Gastrocnemius medialis (tissue), 4 donors: ENCODE results near the gene PRKCE. TPM values are rescaled to one million over a fixed set of nuclear protein-coding genes. Genes with fewer than 3 reads are reported as not detected.
A peak's percentile ranks its signal among the peaks of the same experiment; 100 is the strongest.

Source experiments
- ATAC-seq, 2 donors: fragments of 150-250 bp; one replicate each; pipeline ENCODE4 v1.9.1; 2016
- DNase-seq, 2 donors: peaks; one replicate each; pipeline ENCODE4 v3.0.0-alpha.2; 2019
- H3K27ac ChIP-seq, 4 donors: fragments of 200-600 bp; sonication (generic); 1 replicate in 1 of 4; 2 replicates in 3 of 4; pipeline ENCODE4 v1.5.1; 2016 to 2018; ENCODE audit warnings: mild to moderate bottlenecking in 2 of 4, moderate library complexity in 1 of 4
- H3K27me3 ChIP-seq, 3 donors: fragments of 200-600 bp; sonication (generic) in 2 of 3; 1 replicate in 1 of 3; 2 replicates in 2 of 3; pipeline versions ENCODE4 v1.5.1 to v1.6.0; 2016 to 2019; ENCODE audit warnings: mild to moderate bottlenecking in 1 of 3, moderate library complexity in 1 of 3
- H3K36me3 ChIP-seq, 2 donors: fragments of 200-600 bp; sonication (generic) in 1 of 2; one replicate each; pipeline ENCODE4 v1.5.1; 2017 to 2018
- H3K4me1 ChIP-seq, 2 donors: fragments of 200-600 bp; sonication (generic) in 1 of 2; one replicate each; pipeline ENCODE4 v1.5.1; 2016 to 2017; ENCODE audit warnings: mild to moderate bottlenecking in 2 of 2
- H3K4me3 ChIP-seq, 4 donors: fragments of 200-600 bp; sonication (generic) in 3 of 4; 1 replicate in 1 of 4; 2 replicates in 3 of 4; pipeline ENCODE4 v1.5.1; 2016 to 2019; ENCODE audit warnings: mild to moderate bottlenecking in 2 of 4
- H3K9me3 ChIP-seq, 3 donors: fragments of 200-600 bp; sonication (generic) in 2 of 3; 1 replicate in 1 of 3; 2 replicates in 2 of 3; pipeline ENCODE4 v1.5.1; 2016 to 2019
- CTCF ChIP-seq, 5 experiments: fragments of 450-650 bp in 3 of 5; fragments of 200-600 bp in 2 of 5; sonication (generic) in 2 of 5; IDR thresholded peaks in 4 of 5; conservative IDR thresholded peaks in 1 of 5; 1 replicate in 4 of 5; 2 replicates in 1 of 5; pipeline ENCODE4 v1.5.1; 2016 to 2019; ENCODE audit warnings: antibody characterized with exemption in 5 of 5, mild to moderate bottlenecking in 3 of 5, moderate library complexity in 3 of 5
- POLR2A ChIP-seq, 2 donors: fragments of 450-650 bp; IDR thresholded peaks; one replicate each; pipeline ENCODE4 v1.6.1; 2017; ENCODE audit warnings: antibody characterized with exemption in 2 of 2, mild to moderate bottlenecking in 2 of 2, moderate library complexity in 2 of 2
- in situ Hi-C, 4 donors: fragments of 200-750 bp; cut with MboI; loops; one replicate each; pipeline versions ENCODE4 v1.15.0 to v1.8.0; 2017; ENCODE audit warnings: low sequenced_read_pairs in 4 of 4
- intact Hi-C: fragments of 100-400 bp; cut with DNase I; formaldehyde crosslinking; loops from one replicate; pipeline ENCODE4 v1.15.1; 2023; ENCODE audit warnings: low total_unique reads
- total RNA-seq, 4 donors: library from RNA; depleted of rRNA; stranded (reverse); fragments of >200 nt; gene quantifications; one replicate each; pipeline versions ENCODE4 v1.1.0 to v1.2.3, GENCODE V29; 2016

Gene PRKCE
- total RNA-seq, 4 donors from 2014 or later = 5.8 to 28.9 (median 11.8) TPM

DNA sequence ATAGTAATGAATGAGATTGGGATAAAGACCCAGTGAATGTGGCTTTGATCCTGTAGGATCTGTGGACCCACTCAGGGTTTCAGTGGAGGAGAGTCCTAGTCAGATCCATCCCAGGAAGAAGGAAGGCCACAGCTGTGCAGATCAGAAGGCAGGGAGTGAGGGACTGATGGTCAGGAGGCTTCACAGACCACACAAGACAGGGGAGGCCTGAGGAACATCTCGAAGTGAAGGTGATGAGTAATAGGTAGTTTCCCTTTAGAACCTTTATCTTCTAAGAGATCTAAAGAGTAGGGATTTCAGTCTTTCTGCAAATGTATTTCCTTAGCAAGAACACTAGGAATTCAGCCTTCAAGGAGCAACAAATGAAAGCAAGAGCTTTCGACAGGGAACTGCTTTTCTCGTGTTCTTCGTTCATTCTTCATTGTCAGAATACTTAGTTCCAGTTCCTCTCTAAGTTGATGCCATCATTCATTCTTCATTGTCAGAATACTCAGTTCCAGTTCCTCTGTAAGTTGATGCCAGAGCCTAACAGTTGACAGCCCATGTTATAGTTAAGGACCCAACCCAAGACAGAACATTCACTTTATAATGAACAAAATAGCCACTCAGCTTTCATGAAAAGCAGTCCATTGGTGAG is 495.5 kb downstream of the PRKCE start:
- DNase-seq (no peak), ATAC-seq (no peak)
- no peaks in the 10 kb centered on the region for H3K27me3 ChIP-seq
- TF ChIP-seq CTCF (IDR thresholded peaks at IDR 0.05 in 4 of 5, conservative IDR thresholded peaks at IDR 0.05 in 1 of 5) (no peak), POLR2A (IDR thresholded peaks at IDR 0.05) (no peak)
- no peaks in the 10 kb centered on the region for H3K9me3 ChIP-seq
- intact Hi-C loops = no loop called here
- H3K36me3 ChIP-seq = no peaks in the 10 kb centered on the region
- H3K27ac ChIP-seq = no peak overlapping the region
- H3K4me3 ChIP-seq = no peak overlapping the region
- H3K4me1 ChIP-seq = no peaks in the 10 kb centered on the region
- in situ Hi-C loops = no loop called here

DNA sequence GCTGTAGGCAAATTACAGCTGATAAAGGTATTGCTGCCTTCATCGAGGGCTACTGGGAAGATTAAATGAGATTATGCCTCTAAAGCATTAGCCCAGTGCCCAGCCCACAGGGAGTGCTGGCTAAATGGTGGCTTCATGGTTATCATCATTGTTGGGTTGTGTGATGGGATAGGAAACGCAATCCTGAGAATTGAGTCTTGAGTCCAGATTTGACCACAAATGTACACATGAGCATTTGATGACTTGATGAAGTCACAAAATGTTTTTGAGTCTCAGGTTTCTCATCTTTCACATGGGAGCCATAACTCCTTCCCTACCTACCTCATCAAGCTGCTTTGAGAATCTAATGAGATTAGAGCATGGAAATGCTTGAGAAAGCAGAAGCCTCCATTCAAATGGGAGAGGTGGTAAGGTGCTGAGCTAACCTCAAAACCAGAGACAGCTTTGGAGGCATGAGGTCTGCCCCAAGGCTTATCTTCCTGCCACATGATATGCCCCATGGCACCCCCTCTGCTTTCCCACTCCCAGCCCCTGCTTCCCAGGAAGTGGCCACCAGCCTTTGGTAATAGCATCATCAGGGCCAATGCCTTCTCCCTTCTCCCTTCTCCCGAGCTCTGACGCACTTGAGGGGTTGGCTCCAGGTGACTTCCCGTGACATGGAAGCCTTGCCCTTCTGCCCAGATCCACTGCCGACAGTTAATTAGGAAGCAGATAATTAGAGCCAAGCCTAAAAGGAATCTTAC is 496.3 kb downstream of the PRKCE start:
- Histone ChIP-seq H3K4me1 (no peaks in the 10 kb centered on the region), H3K36me3 (no peaks in the 10 kb centered on the region), H3K9me3 (no peaks in the 10 kb centered on the region), H3K27me3 (no peaks in the 10 kb centered on the region), H3K27ac (no peak overlapping the region), H3K4me3 (no peak overlapping the region)
- in situ Hi-C loops = no loop called here
- DNase-seq (no peak), ATAC-seq (no peak)
- TF ChIP-seq POLR2A (IDR thresholded peaks at IDR 0.05) (no peak), CTCF (IDR thresholded peaks at IDR 0.05 in 4 of 5, conservative IDR thresholded peaks at IDR 0.05 in 1 of 5) (no peak)
- intact Hi-C loops = no loop called here

DNA sequence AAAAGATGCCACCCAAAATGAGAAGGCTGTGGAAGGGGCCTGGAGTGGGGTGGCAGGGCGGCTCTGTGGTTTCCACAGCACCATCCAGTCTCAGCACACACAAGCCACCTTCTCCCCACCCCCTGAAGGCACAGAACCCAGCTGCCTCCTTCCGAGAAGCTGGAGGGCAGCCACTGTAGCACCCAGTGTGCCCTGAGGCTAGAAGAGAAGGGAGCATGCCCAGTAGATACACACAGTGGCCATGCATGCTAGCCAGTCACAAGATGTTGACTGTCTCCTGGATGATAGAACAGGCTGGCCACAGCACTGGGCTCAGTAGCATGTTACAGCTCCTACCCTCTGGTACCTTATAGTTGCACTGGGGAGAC is 496.9 kb downstream of the PRKCE start:
- Histone ChIP-seq H3K4me1 (no peaks in the 10 kb centered on the region), H3K27ac (no peak overlapping the region), H3K4me3 (no peak overlapping the region), H3K9me3 (no peaks in the 10 kb centered on the region), H3K36me3 (no peaks in the 10 kb centered on the region), H3K27me3 (no peaks in the 10 kb centered on the region)
- intact Hi-C loops = no loop called here
- DNase-seq (no peak), ATAC-seq (no peak)
- in situ Hi-C loops = no loop called here
- TF ChIP-seq POLR2A (IDR thresholded peaks at IDR 0.05) = no peak
- no peak for TF ChIP-seq CTCF (IDR thresholded peaks at IDR 0.05 in 4 of 5, conservative IDR thresholded peaks at IDR 0.05 in 1 of 5)

DNA sequence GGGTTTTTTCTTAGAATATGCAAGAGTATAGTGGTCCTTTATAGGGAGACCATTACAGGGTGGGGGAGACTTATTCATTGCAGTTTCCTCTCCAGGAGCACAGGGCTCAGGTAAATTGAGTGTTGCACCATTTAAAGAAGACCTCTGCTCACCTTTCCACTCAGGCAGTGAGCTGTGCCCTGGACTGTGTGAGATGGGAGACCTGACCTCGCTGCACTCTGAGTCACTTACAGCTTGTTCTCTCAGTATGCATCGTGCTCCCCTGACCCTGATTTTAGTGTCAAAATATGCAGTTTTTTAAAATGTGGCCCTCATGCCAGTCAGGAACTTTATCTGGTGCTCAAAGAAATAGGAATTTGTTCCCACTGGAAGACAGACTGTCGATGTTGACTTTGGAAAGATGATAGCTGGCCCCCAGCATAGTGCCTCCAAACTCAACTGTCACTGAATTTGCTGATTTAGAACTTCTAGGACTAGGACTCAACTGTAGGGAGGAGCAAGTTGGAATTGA is 499.0 kb downstream of the PRKCE start:
- Histone ChIP-seq H3K9me3 (no peaks in the 10 kb centered on the region), H3K4me3 (no peak overlapping the region), H3K36me3 (no peaks in the 10 kb centered on the region), H3K27ac (peak overlapping the region in 1 of 4 donors; percentile 41), H3K27me3 (no peaks in the 10 kb centered on the region), H3K4me1 (no peaks in the 10 kb centered on the region)
- ATAC-seq (no peak), DNase-seq (no peak)
- in situ Hi-C loops (no loop called here), intact Hi-C loops (no loop called here)
- no peak for TF ChIP-seq CTCF (IDR thresholded peaks at IDR 0.05 in 4 of 5, conservative IDR thresholded peaks at IDR 0.05 in 1 of 5)
- TF ChIP-seq POLR2A (IDR thresholded peaks at IDR 0.05) = no peak
